ENCODE results near the gene GPSM1. TPM values are rescaled to one million over a fixed set of nuclear protein-coding genes. Genes with fewer than 3 reads are reported as not detected.

Gene GPSM1
- total RNA-seq, 1 experiment from 2014 or later = 14.2 TPM

GRCh38 chr9:136333045-136333444, 5.7 kb downstream of the GPSM1 start:
- no peak for ATAC-seq
- H3K27ac Mint-ChIP-seq = no peak overlapping the region
- H3K4me3 Mint-ChIP-seq = no peak overlapping the region
- H3K4me1 Mint-ChIP-seq = peaks cover 4% of the 10 kb centered on the region
- no peaks in the 10 kb centered on the region for H3K36me3 Mint-ChIP-seq
- ChIA-PET POLR2A (no interaction called here), CTCF (interaction anchor here (1.4 kb wide), 1 partner anchor 30 kb away, joined by 3 read pairs; the partner anchor contains the start of gene DNLZ)
- H3K9me3 Mint-ChIP-seq = no peaks in the 10 kb centered on the region
- no peak for DNase-seq (ENCODE audit: low spot score)
- TF ChIP-seq ZBTB21 (CRISPR knock-in tag; IDR thresholded peaks at IDR 0.05; ENCODE audit: borderline replicate concordance) = no peak
- no peak for TF ChIP-seq ZNF512 (CRISPR knock-in tag; IDR thresholded peaks at IDR 0.05; ENCODE audit: borderline replicate concordance)
- TF ChIP-seq ZNF423 (CRISPR knock-in tag; IDR thresholded peaks at IDR 0.05) = 0 out of 2 replicates have a peak, but pooled peaks have one; percentile 15
- TF ChIP-seq ZNF416 (CRISPR knock-in tag; IDR thresholded peaks at IDR 0.05) = no peak
- no peak for TF ChIP-seq ATF3 (CRISPR knock-in tag; conservative IDR thresholded peaks at IDR 0.05)
- TF ChIP-seq JAZF1 (CRISPR knock-in tag; IDR thresholded peaks at IDR 0.05) = no peak
- H3K27me3 Mint-ChIP-seq (ENCODE audit: low read depth) = no peaks in the 10 kb centered on the region

- POLR2A ChIA-PET = no interaction called here
- peaks cover 4% of the 10 kb centered on the region for H3K4me1 Mint-ChIP-seq
- CTCF ChIA-PET = interaction anchor here (1.4 kb wide), 1 partner anchor 30 kb away, joined by 3 read pairs; the partner anchor contains the start of gene DNLZ
Measured at GRCh38 chr9:136333486-136333885, 6.1 kb downstream of the GPSM1 start.

More at GRCh38 chr9:136333486-136333885, 6.1 kb downstream of the GPSM1 start:
- DNase-seq (ENCODE audit: low spot score) = no peak
- Mint-ChIP-seq H3K36me3 (no peaks in the 10 kb centered on the region), H3K4me3 (no peak overlapping the region), H3K27ac (no peak overlapping the region), H3K27me3 (ENCODE audit: low read depth) (no peaks in the 10 kb centered on the region), H3K9me3 (no peaks in the 10 kb centered on the region)
- no peak; the same call in 1 of the 2 replicates for ATAC-seq
- TF ChIP-seq OVOL2 (CRISPR knock-in tag; IDR thresholded peaks at IDR 0.05; ENCODE audit: borderline replicate concordance) = no peak
- TF ChIP-seq USF2 (CRISPR knock-in tag; IDR thresholded peaks at IDR 0.05) = no peak
- TF ChIP-seq ZNF423 (CRISPR knock-in tag; IDR thresholded peaks at IDR 0.05) = no peak
- no peak for TF ChIP-seq GTF2I (CRISPR knock-in tag; conservative IDR thresholded peaks at IDR 0.05)
- no peak for TF ChIP-seq ETV6 (CRISPR knock-in tag; IDR thresholded peaks at IDR 0.05)
- no peak for TF ChIP-seq EMX1 (CRISPR knock-in tag; IDR thresholded peaks at IDR 0.05)
- no peak for TF ChIP-seq ZNF396 (CRISPR knock-in tag; IDR thresholded peaks at IDR 0.05; ENCODE audit: borderline replicate concordance)
- no peak for TF ChIP-seq MAX (CRISPR knock-in tag; IDR thresholded peaks at IDR 0.05)
- no peak for TF ChIP-seq ZNF121 (CRISPR knock-in tag; IDR thresholded peaks at IDR 0.05)
- no peak for TF ChIP-seq ATF2 (CRISPR knock-in tag; IDR thresholded peaks at IDR 0.05; ENCODE audit: borderline replicate concordance, low read depth)
- no peak for TF ChIP-seq ARID4B (CRISPR knock-in tag; IDR thresholded peaks at IDR 0.05; ENCODE audit: borderline replicate concordance)
- TF ChIP-seq ZNF232 (CRISPR knock-in tag; IDR thresholded peaks at IDR 0.05) = no peak
- no peak for TF ChIP-seq ZNF263 (CRISPR knock-in tag; IDR thresholded peaks at IDR 0.05; ENCODE audit: low read depth)
- no peak for TF ChIP-seq ZBTB21 (CRISPR knock-in tag; IDR thresholded peaks at IDR 0.05; ENCODE audit: borderline replicate concordance)
- TF ChIP-seq HMGA2 (CRISPR knock-in tag; IDR thresholded peaks at IDR 0.05) = no peak
- TF ChIP-seq NFE2L1 (CRISPR knock-in tag; IDR thresholded peaks at IDR 0.05) = no peak

Data from WTC11 (cell line).